ENCODE measurements around the gene TUFT1. TPM values are rescaled to one million over a fixed set of nuclear protein-coding genes. Genes with fewer than 3 reads are reported as not detected.

The TUFT1 gene
- polyA plus RNA-seq, 2 of the 4 experiments (the other 2 are of a cell fraction), result 21.1 to 27.5 TPM

- Histone ChIP-seq H3K4me2 (no peak overlapping the region; the same call in 2 of the 3 replicates), H3K27ac (peak overlapping the region in 1 of 2 experiments; percentile 57; a peak in 2 of 6 replicates), H3K9me3 (no peaks in the 10 kb centered on the region), H3K4me1 (peaks cover 52% of the 10 kb centered on the region), H3K4me3 (no peak overlapping the region)
- ATAC-seq, result no peak
- FAIRE-seq, result no peak
- DNase-seq (ENCODE audit: low read depth in 1 of 2, low spot score in 1 of 2), result no peak
- TF ChIP-seq HEYL (CRISPR knock-in tag; IDR thresholded peaks at IDR 0.05), result no peak
- no peak for TF ChIP-seq SMC3 (IDR thresholded peaks at IDR 0.05)
- CTCF ChIA-PET, result interaction anchor here (1.2 to 16.6 kb wide), 4 partner anchors 22 to 164 kb away, joined by 3 to 147 read pairs (median 4); no protein-coding TSS in a partner anchor
- POLR2A ChIA-PET, result no interaction called here
- 100% methylated on average over 1 of the region's 1 CpG for WGBS (ENCODE audit: missing lambda C conversion rate)
Measured at GRCh38 chr1:151570819-151571218, 30.7 kb downstream of the TUFT1 start.

- ChIA-PET CTCF (interaction anchor here (0.5 to 16.6 kb wide), 9 partner anchors 11 to 161 kb away, joined by 3 to 147 read pairs (median 4); no protein-coding TSS in a partner anchor), POLR2A (interaction anchor here (0.6 to 1.3 kb wide), 3 partner anchors 35 to 117 kb away, joined by 3 to 6 read pairs (median 5); partner anchors contain the start of gene TUFT1)
- peak; percentile 67 to 72 for DNase-seq (ENCODE audit: low read depth in 1 of 2, low spot score in 1 of 2)
- TF ChIP-seq HOXB13 (CRISPR knock-in tag; IDR thresholded peaks at IDR 0.05; ENCODE audit: low read depth), result no peak
- no peak for TF ChIP-seq FOSL2 (IDR thresholded peaks at IDR 0.05)
- 0 out of 2 replicates have a peak, but pooled peaks have one; percentile 22 for TF ChIP-seq FOSL2 (CRISPR knock-in tag; IDR thresholded peaks at IDR 0.05)
- TF ChIP-seq MYC (IDR thresholded peaks at IDR 0.05; ENCODE audit: borderline replicate concordance, low read length), result no peak
- H3K4me2 ChIP-seq, result peak overlapping the region; percentile 48
- no peak overlapping the region for H3K4me3 ChIP-seq
- ATAC-seq, result peak; percentile 73 to 81
- H3K4me1 ChIP-seq, result peaks cover 51% of the 10 kb centered on the region
- WGBS (ENCODE audit: missing lambda C conversion rate), result 69% methylated on average over 12 of the region's 12 CpGs
- H3K9me3 ChIP-seq, result no peaks in the 10 kb centered on the region
- no peak for FAIRE-seq
- H3K27ac ChIP-seq, result peak overlapping the region; percentile 48 to 78; a peak in 5 of 6 replicates
Measured at GRCh38 chr1:151574575-151575529, 34.7 kb downstream of the TUFT1 start.

- 95% methylated on average over 2 of the region's 2 CpGs for WGBS (ENCODE audit: missing lambda C conversion rate)
Measured at GRCh38 chr1:151577173-151577572, 37.1 kb downstream of the TUFT1 start.

More at GRCh38 chr1:151577173-151577572, 37.1 kb downstream of the TUFT1 start:
- POLR2A ChIA-PET, result no interaction called here
- no peak overlapping the region for H3K4me3 ChIP-seq
- no peak for FAIRE-seq
- no peak for DNase-seq (ENCODE audit: low read depth in 1 of 2, low spot score in 1 of 2)
- no peak overlapping the region for H3K27ac ChIP-seq
- CTCF ChIA-PET, result interaction anchor here (1.1 to 16.6 kb wide), 3 partner anchors 15 to 157 kb away, joined by 4 to 147 read pairs (median 5); no protein-coding TSS in a partner anchor
- TF ChIP-seq SREBF2 (IDR thresholded peaks at IDR 0.05), result no peak
- no peak for TF ChIP-seq HOXB5 (CRISPR knock-in tag; IDR thresholded peaks at IDR 0.05)
- no peak for TF ChIP-seq CBX2 (IDR thresholded peaks at IDR 0.05; ENCODE audit: borderline replicate concordance, low read depth)
- no peak for TF ChIP-seq BCL3 (IDR thresholded peaks at IDR 0.05)
- TF ChIP-seq CBX8 (IDR thresholded peaks at IDR 0.05), result no peak
- TF ChIP-seq ZSCAN20 (CRISPR knock-in tag; IDR thresholded peaks at IDR 0.05), result no peak
- no peak for TF ChIP-seq GATA3 (IDR thresholded peaks at IDR 0.05; ENCODE audit: borderline replicate concordance)
- no peak for TF ChIP-seq USF2 (IDR thresholded peaks at IDR 0.05)
- TF ChIP-seq PHF8 (IDR thresholded peaks at IDR 0.05; ENCODE audit: borderline replicate concordance, low read depth), result no peak
- no peak for TF ChIP-seq MAFK (IDR thresholded peaks at IDR 0.05; ENCODE audit: partially characterized antibody)
- no peak for TF ChIP-seq TP53 (CRISPR knock-in tag; IDR thresholded peaks at IDR 0.05)
- TF ChIP-seq PBX3 (IDR thresholded peaks at IDR 0.05), result no peak
- no peak for TF ChIP-seq ESRRA (IDR thresholded peaks at IDR 0.05; ENCODE audit: borderline replicate concordance, low read length)
- no peak for TF ChIP-seq RAD21 (conservative IDR thresholded peaks at IDR 0.05 in 1 of 2, IDR thresholded peaks at IDR 0.05 in 1 of 2)
- TF ChIP-seq TFCP2L1 (CRISPR knock-in tag; IDR thresholded peaks at IDR 0.05), result no peak
- no peak for TF ChIP-seq FOXS1 (CRISPR knock-in tag; IDR thresholded peaks at IDR 0.05)
- no peak for TF ChIP-seq HOXB13 (CRISPR knock-in tag; IDR thresholded peaks at IDR 0.05; ENCODE audit: low read depth)
- no peak for TF ChIP-seq NPAS2 (CRISPR knock-in tag; IDR thresholded peaks at IDR 0.05; ENCODE audit: borderline replicate concordance)
- no peak for TF ChIP-seq REST (IDR thresholded peaks at IDR 0.05)
- no peak for TF ChIP-seq EP300 (IDR thresholded peaks at IDR 0.05)
- peaks cover 38% of the 10 kb centered on the region for H3K4me1 ChIP-seq
- H3K9me3 ChIP-seq, result no peaks in the 10 kb centered on the region
- H3K4me2 ChIP-seq, result no peak overlapping the region
- ATAC-seq, result no peak

Data from A549 (cell line).